ENCODE results near the gene STING1. TPM values are rescaled to one million over a fixed set of nuclear protein-coding genes. Genes with fewer than 3 reads are reported as not detected.
A peak's percentile ranks its signal among the peaks of the same experiment; 100 is the strongest.

The STING1 gene
- total and polyA plus RNA-seq, 2 of the 8 experiments (the other 6 are each of a cell fraction or from before 2014, with no cell fraction given), result 0.26 to 0.47 TPM

DNA sequence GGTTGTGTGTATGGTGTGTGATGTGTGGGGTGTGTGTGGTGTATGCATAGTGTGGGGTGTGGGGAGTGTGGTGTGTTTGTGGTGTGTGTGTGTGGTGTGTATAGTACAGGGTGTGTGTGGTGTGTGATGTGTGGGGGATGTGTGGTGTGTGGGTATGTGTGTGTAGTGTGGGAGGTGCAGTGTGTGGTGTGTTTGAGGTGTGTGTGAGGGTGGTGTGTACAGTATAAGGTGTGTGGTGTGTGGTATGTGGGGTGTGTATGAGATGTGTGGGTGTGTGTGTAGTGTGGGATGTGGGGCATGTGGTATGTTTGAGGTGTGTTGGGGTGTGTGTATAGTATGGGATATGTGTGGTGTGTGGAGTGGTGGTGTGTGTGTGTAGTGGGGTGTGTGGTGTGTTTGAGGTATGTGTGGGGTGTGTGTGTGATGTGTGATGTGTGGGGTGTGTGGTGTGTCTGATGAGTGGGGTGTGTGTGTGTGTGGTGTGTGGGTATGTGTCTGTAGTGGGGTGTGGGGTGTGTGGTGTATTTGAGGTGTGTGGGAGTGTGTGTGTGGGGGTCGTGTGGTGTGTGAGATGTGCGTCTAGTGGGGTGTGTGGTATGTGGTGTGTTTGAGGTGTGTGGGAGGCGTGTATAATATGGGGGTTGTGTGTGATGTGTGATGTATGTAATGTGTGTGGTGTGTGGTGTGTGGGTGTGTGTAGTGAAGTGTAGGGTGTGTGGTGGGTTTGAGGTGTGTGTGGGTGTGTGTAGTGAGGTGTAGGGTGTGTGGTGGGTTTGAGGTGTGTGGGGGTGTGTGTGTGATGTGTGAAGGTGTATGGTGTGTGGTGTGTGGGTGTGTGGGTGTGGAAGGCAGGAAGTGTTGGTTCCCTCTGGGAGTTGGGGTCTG lies 28.6 kb downstream of the STING1 start:
- Histone ChIP-seq H2BK120ac (replicated peaks; ENCODE audit: low read depth, low read length) (no peak overlapping the region), H2AK5ac (ENCODE audit: low read depth, low read length) (peak overlapping the region; percentile 16; the same call in 1 of the 2 replicates), H3K9me3 (ENCODE audit: insufficient read depth in 2 of 2, low read depth in 1 of 2, low read length in 1 of 2) (no peaks in the 10 kb centered on the region), H2BK20ac (ENCODE audit: low read length) (no peak overlapping the region), H3K23me2 (ENCODE audit: low read depth, low read length) (peaks cover 26% of the 10 kb centered on the region; the same call in 1 of the 2 replicates), H3K4me2 (ENCODE audit: insufficient read depth in 1 of 2, low read depth in 2 of 2, low read length in 2 of 2) (no peak overlapping the region), H4K91ac (replicated peaks; ENCODE audit: insufficient read length, low read length) (peak overlapping the region; percentile 74), H4K8ac (ENCODE audit: extremely low read depth, insufficient read depth, low read length) (peak overlapping the region; percentile 84; the same call in 1 of the 2 replicates), H2BK15ac (ENCODE audit: low read length) (0 out of 2 replicates have a peak overlapping the region, but pooled peaks have one; percentile 31), H3K14ac (ENCODE audit: insufficient read length) (no peak overlapping the region), H2BK5ac (ENCODE audit: low read depth, low read length) (no peak overlapping the region), H3K18ac (ENCODE audit: extremely low read depth, low read length) (no peak overlapping the region), H3K36me3 (ENCODE audit: control insufficient read depth in 2 of 4, insufficient read depth in 4 of 4, low read length in 3 of 4) (no peaks in the 10 kb centered on the region), H4K5ac (ENCODE audit: insufficient read length, low read depth, low read length) (no peak overlapping the region), H3K4me1 (replicated peaks in 1 of 4; ENCODE audit: control insufficient read depth in 3 of 4, insufficient read depth in 4 of 4, low read length in 3 of 4) (no peaks in the 10 kb centered on the region; a peak in 1 of 7 replicates), H3K4ac (replicated peaks; ENCODE audit: insufficient read length, low read depth, low read length) (no peak overlapping the region), H3K9ac (replicated peaks in 1 of 4; ENCODE audit: extremely low read depth in 1 of 4, low read depth in 3 of 4, low read length in 3 of 4) (no peak overlapping the region), H3K79me1 (ENCODE audit: low read depth, low read length) (no peaks in the 10 kb centered on the region; the same call in none of the 2 replicates), H3K56ac (replicated peaks; ENCODE audit: insufficient read length, low read depth, low read length) (peak overlapping the region; percentile 97), H3K79me2 (ENCODE audit: control insufficient read depth in 1 of 2, insufficient read depth in 2 of 2, low read length in 2 of 2) (no peaks in the 10 kb centered on the region), H4K20me1 (replicated peaks in 1 of 2; ENCODE audit: control insufficient read depth in 1 of 2, insufficient read depth in 2 of 2, low read length in 2 of 2) (peaks cover 0 to 19% of the 10 kb centered on the region in 2 experiments), H2AFZ (ENCODE audit: low read length) (no peak overlapping the region), H3K27ac (ENCODE audit: low read depth, low read length) (no peak overlapping the region), H2BK12ac (ENCODE audit: low read depth, low read length) (no peak overlapping the region), H3K27me3 (replicated peaks in 1 of 4; ENCODE audit: control insufficient read depth in 3 of 4, extremely low read depth in 1 of 4, insufficient read depth in 3 of 4, low read length in 3 of 4) (no peaks in the 10 kb centered on the region), H3K23ac (ENCODE audit: insufficient read length) (no peak overlapping the region), H3K4me3 (ENCODE audit: extremely low read depth in 1 of 4, insufficient read depth in 2 of 4, low read depth in 3 of 4, low read length in 4 of 4) (no peak overlapping the region)
- FAIRE-seq (no peak), DNase-seq (ENCODE audit: low read depth in 1 of 2, low spot score in 2 of 2) (no peak)
- POLR2A ChIA-PET (ENCODE audit: partially characterized antibody), result interaction anchor here (0.7 kb wide), 1 partner anchor 13 kb away, joined by 3 read pairs; no protein-coding TSS in a partner anchor
- 77 to 100% methylated on average over 3 of the region's 3 CpGs for WGBS, 2 experiments (ENCODE audit: extremely low coverage in 1 of 2, insufficient coverage in 1 of 2, insufficient read length in 1 of 2, insufficient replicate concordance in 2 of 2, low coverage in 1 of 2, low lambda C conversion rate in 2 of 2, missing lambda C conversion rate in 1 of 2)
- CTCF ChIA-PET (ENCODE audit: partially characterized antibody), result interaction anchor here (2.6 kb wide), 1 partner anchor 10 kb away, joined by 7 read pairs; no protein-coding TSS in a partner anchor
- no peak for TF ChIP-seq EZH2 (IDR thresholded peaks at IDR 0.05; ENCODE audit: low read depth, low read length, severe bottlenecking)
- no peak for TF ChIP-seq CTBP2 (IDR thresholded peaks at IDR 0.05; ENCODE audit: borderline replicate concordance, insufficient read depth, insufficient read length, low read length)
- no peak for TF ChIP-seq NANOG (IDR thresholded peaks at IDR 0.05; ENCODE audit: insufficient read depth, low read depth, low read length, poor library complexity, severe bottlenecking)
- TF ChIP-seq RNF2 (IDR thresholded peaks at IDR 0.05; ENCODE audit: borderline replicate concordance, low read depth, low read length, missing control alignments, poor library complexity, severe bottlenecking), result no peak
- TF ChIP-seq SP2 (IDR thresholded peaks at IDR 0.05; ENCODE audit: low read length), result no peak
- no peak for TF ChIP-seq BCL11A (IDR thresholded peaks at IDR 0.05; ENCODE audit: low read depth in 2 of 2, low read length in 2 of 2)
- TF ChIP-seq SP1 (IDR thresholded peaks at IDR 0.05; ENCODE audit: low read depth, low read length), result no peak
- TF ChIP-seq, protein P1, sequence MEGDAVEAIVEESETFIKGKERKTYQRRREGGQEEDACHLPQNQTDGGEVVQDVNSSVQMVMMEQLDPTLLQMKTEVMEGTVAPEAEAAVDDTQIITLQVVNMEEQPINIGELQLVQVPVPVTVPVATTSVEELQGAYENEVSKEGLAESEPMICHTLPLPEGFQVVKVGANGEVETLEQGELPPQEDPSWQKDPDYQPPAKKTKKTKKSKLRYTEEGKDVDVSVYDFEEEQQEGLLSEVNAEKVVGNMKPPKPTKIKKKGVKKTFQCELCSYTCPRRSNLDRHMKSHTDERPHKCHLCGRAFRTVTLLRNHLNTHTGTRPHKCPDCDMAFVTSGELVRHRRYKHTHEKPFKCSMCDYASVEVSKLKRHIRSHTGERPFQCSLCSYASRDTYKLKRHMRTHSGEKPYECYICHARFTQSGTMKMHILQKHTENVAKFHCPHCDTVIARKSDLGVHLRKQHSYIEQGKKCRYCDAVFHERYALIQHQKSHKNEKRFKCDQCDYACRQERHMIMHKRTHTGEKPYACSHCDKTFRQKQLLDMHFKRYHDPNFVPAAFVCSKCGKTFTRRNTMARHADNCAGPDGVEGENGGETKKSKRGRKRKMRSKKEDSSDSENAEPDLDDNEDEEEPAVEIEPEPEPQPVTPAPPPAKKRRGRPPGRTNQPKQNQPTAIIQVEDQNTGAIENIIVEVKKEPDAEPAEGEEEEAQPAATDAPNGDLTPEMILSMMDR (IDR thresholded peaks at IDR 0.05; ENCODE audit: control extremely low read depth in 1 of 3, insufficient read depth in 1 of 3, low read depth in 1 of 3, low read length in 3 of 3), result no peak
